ENCODE data around the gene ASPSCR1. TPM values are rescaled to one million over a fixed set of nuclear protein-coding genes. Genes with fewer than 3 reads are reported as not detected.

Gene ASPSCR1
- total and polyA plus RNA-seq, 2 of the 13 experiments (the other 11 are each of a cell fraction or from before 2014, with no cell fraction given) = 274 to 314 TPM

DNA sequence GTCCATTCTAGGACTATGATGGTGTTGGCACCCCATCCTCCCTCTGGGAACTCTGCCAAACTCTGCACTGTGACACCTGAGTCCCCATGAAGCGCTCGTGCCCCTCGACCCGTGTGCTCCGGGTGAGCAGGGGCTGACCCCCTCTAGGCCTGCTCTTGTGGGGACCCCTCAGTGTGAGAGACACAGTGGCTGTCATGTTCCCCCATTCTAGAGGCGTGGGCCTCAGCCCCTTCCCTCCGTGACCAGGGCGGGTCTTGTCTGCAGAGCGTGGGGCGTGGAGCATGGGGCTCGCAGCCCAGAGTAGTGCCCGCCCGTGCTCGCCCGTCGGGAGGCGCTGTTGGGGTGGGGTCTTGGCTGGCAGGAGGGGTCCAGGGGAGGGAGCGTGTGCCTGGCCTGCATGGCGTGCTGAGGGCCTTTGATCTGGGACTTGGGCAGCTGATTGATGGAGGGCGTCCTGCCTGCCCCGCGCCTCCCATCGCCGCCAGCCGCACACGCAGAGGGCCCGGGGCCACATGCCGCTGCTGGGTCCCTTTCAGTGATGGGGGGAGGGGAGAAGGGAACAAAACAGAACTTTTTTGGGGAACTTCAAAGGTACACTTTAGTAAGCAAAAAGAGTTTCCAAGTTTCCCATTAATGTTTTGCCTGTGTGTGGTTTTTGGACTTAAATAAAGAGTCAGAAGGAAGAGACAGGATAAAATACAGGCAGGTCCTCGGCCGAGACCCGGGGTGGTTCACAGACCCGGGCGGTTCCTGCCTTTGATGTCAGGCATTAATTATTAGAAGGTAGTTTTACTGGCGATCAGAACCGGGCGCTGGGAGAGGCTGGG lies 22.8 kb downstream of the ASPSCR1 start (continued):
- TF ChIP-seq, protein P1, sequence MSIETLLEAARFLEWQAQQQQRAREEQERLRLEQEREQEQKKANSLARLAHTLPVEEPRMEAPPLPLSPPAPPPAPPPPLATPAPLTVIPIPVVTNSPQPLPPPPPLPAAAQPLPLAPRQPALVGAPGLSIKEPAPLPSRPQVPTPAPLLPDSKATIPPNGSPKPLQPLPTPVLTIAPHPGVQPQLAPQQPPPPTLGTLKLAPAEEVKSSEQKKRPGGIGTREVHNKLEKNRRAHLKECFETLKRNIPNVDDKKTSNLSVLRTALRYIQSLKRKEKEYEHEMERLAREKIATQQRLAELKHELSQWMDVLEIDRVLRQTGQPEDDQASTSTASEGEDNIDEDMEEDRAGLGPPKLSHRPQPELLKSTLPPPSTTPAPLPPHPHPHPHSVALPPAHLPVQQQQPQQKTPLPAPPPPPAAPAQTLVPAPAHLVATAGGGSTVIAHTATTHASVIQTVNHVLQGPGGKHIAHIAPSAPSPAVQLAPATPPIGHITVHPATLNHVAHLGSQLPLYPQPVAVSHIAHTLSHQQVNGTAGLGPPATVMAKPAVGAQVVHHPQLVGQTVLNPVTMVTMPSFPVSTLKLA (IDR thresholded peaks at IDR 0.05) = 0 out of 2 replicates have a peak, but pooled peaks have one; percentile 15
- no peak for TF ChIP-seq SIN3B (IDR thresholded peaks at IDR 0.05; ENCODE audit: low read length)
- no peak for TF ChIP-seq WIZ (CRISPR knock-in tag; IDR thresholded peaks at IDR 0.05)
- no peak; the same call in none of the 2 replicates for TF ChIP-seq SMAD1 (CRISPR knock-in tag; IDR thresholded peaks at IDR 0.05; ENCODE audit: borderline replicate concordance, low read depth)
- TF ChIP-seq PCBP2 (optimal IDR thresholded peaks at IDR 0.05; ENCODE audit: low read depth, low read length, poor library complexity, severe bottlenecking) = no peak
- TF ChIP-seq GABPB1 (CRISPR knock-in tag; IDR thresholded peaks at IDR 0.05) = 0 out of 2 replicates have a peak, but pooled peaks have one; percentile 43
- peak; percentile 68; the same call in 1 of the 2 replicates for TF ChIP-seq PAF1 (CRISPR knock-in tag; IDR thresholded peaks at IDR 0.05)
- peak; percentile 80; the same call in 1 of the 2 replicates for TF ChIP-seq ZNF333 (CRISPR knock-in tag; IDR thresholded peaks at IDR 0.05; ENCODE audit: borderline replicate concordance)
- TF ChIP-seq GFI1 (CRISPR knock-in tag; IDR thresholded peaks at IDR 0.05; ENCODE audit: borderline replicate concordance) = no peak; the same call in 1 of the 2 replicates
- TF ChIP-seq NAIF1 (CRISPR knock-in tag; IDR thresholded peaks at IDR 0.05; ENCODE audit: borderline replicate concordance) = 0 out of 2 replicates have a peak, but pooled peaks have one; percentile 3
- no peak for TF ChIP-seq KLF9 (CRISPR knock-in tag; IDR thresholded peaks at IDR 0.05; ENCODE audit: low read depth)
- no peak for TF ChIP-seq ZNF572 (CRISPR knock-in tag; IDR thresholded peaks at IDR 0.05)
- TF ChIP-seq ZNF326 (CRISPR knock-in tag; IDR thresholded peaks at IDR 0.05; ENCODE audit: borderline replicate concordance) = peak; percentile 81; the same call in 1 of the 2 replicates
- TF ChIP-seq ZBTB8A (CRISPR knock-in tag; IDR thresholded peaks at IDR 0.05; ENCODE audit: borderline replicate concordance, low read depth) = 0 out of 2 replicates have a peak, but pooled peaks have one; percentile 8
- TF ChIP-seq ZNF780A (CRISPR knock-in tag; IDR thresholded peaks at IDR 0.05) = peak; percentile 13; the same call in 1 of the 2 replicates
- TF ChIP-seq, protein P2, sequence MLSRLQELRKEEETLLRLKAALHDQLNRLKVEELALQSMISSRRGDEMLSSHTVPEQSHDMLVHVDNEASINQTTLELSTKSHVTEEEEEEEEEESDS (CRISPR knock-in tag; IDR thresholded peaks at IDR 0.05; ENCODE audit: borderline replicate concordance) = no peak; the same call in 1 of the 2 replicates
- no peak for TF ChIP-seq NFIB (CRISPR knock-in tag; IDR thresholded peaks at IDR 0.05; ENCODE audit: borderline replicate concordance)
- TF ChIP-seq SP1 (IDR thresholded peaks at IDR 0.05) = no peak
- peak; percentile 62; the same call in 1 of the 2 replicates for TF ChIP-seq SP1 (CRISPR knock-in tag; IDR thresholded peaks at IDR 0.05)
- TF ChIP-seq ZNF292 (CRISPR knock-in tag; IDR thresholded peaks at IDR 0.05; ENCODE audit: borderline replicate concordance, low read depth) = peak; percentile 55; the same call in 1 of the 2 replicates
- TF ChIP-seq, protein P3, sequence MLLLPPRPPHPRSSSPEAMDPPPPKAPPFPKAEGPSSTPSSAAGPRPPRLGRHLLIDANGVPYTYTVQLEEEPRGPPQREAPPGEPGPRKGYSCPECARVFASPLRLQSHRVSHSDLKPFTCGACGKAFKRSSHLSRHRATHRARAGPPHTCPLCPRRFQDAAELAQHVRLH (CRISPR knock-in tag; IDR thresholded peaks at IDR 0.05; ENCODE audit: borderline replicate concordance, low read depth) = no peak
- TF ChIP-seq CCAR2 (optimal IDR thresholded peaks at IDR 0.05; ENCODE audit: low read depth, low read length) = no peak
- TF ChIP-seq ARID2 (CRISPR knock-in tag; IDR thresholded peaks at IDR 0.05; ENCODE audit: borderline replicate concordance) = no peak; the same call in 1 of the 2 replicates
- TF ChIP-seq ZNF143 (CRISPR knock-in tag; IDR thresholded peaks at IDR 0.05) = no peak; the same call in 1 of the 2 replicates
- no peak for TF ChIP-seq ZEB1 (IDR thresholded peaks at IDR 0.05; ENCODE audit: insufficient replicate concordance, low read depth)
